Measurements from ENCODE around the gene TKFC. TPM values are rescaled to one million over a fixed set of nuclear protein-coding genes. Genes with fewer than 3 reads are reported as not detected.

TKFC gene
- total and polyA plus RNA-seq, 4 donors, result 15.7 to 134 (median 53.4) TPM

DNA sequence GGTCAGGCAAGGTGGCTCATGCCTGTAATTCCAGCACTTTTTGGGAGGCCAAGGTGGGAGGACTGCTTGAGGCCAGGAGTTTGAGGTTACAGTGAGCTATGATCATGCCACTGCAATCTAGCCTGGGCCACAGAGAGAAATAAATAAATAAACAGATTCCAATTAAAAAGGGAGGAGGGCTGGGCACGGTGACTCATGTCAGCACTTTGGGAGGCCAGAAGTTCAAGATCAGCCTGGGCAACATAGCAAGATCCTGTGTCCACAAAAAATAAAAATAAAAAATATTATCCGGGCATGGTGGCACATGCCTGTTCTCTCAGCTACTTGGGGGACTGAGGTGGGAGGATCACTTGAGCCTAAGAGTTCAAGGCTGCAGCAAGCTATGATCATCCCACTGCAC is 21.2 kb downstream of the TKFC start:
- H3K4me1 ChIP-seq (ENCODE audit: control insufficient read depth in 4 of 4, insufficient read depth in 4 of 4, low read length in 3 of 4), result peaks cover 0 to 11% (median 3%) of the 10 kb centered on the region in 4 donors
- H3K9ac ChIP-seq (ENCODE audit: low read depth in 1 of 2, low read length in 2 of 2), result no peak overlapping the region
- H3K4me3 ChIP-seq (ENCODE audit: low read depth in 1 of 3, low read length in 3 of 3), result no peak overlapping the region
- no peaks in the 10 kb centered on the region for H3K27me3 ChIP-seq (ENCODE audit: control insufficient read depth in 4 of 4, insufficient read depth in 4 of 4, low read length in 3 of 4)
- DNase-seq (ENCODE audit: low spot score), result no peak
- H3K9me3 ChIP-seq (ENCODE audit: control insufficient read depth in 4 of 4, low read length in 3 of 4), result no peaks in the 10 kb centered on the region
- TF ChIP-seq NR2F2 (IDR thresholded peaks at IDR 0.05), result no peak
- no peak for TF ChIP-seq RXRA (IDR thresholded peaks at IDR 0.05)
- no peak for TF ChIP-seq JUND (IDR thresholded peaks at IDR 0.05)
- TF ChIP-seq, protein P1, sequence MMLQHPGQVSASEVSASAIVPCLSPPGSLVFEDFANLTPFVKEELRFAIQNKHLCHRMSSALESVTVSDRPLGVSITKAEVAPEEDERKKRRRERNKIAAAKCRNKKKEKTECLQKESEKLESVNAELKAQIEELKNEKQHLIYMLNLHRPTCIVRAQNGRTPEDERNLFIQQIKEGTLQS (IDR thresholded peaks at IDR 0.05), result no peak
- TF ChIP-seq MAX (IDR thresholded peaks at IDR 0.05), result no peak
- TF ChIP-seq HNF4G (IDR thresholded peaks at IDR 0.05), result no peak
- TF ChIP-seq FOXA1 (IDR thresholded peaks at IDR 0.05), result no peak
- no peak for TF ChIP-seq FOXA2 (IDR thresholded peaks at IDR 0.05)
- TF ChIP-seq GABPA (IDR thresholded peaks at IDR 0.05 in 1 of 2, conservative IDR thresholded peaks at IDR 0.05 in 1 of 2), result no peak
- TF ChIP-seq, protein P2, sequence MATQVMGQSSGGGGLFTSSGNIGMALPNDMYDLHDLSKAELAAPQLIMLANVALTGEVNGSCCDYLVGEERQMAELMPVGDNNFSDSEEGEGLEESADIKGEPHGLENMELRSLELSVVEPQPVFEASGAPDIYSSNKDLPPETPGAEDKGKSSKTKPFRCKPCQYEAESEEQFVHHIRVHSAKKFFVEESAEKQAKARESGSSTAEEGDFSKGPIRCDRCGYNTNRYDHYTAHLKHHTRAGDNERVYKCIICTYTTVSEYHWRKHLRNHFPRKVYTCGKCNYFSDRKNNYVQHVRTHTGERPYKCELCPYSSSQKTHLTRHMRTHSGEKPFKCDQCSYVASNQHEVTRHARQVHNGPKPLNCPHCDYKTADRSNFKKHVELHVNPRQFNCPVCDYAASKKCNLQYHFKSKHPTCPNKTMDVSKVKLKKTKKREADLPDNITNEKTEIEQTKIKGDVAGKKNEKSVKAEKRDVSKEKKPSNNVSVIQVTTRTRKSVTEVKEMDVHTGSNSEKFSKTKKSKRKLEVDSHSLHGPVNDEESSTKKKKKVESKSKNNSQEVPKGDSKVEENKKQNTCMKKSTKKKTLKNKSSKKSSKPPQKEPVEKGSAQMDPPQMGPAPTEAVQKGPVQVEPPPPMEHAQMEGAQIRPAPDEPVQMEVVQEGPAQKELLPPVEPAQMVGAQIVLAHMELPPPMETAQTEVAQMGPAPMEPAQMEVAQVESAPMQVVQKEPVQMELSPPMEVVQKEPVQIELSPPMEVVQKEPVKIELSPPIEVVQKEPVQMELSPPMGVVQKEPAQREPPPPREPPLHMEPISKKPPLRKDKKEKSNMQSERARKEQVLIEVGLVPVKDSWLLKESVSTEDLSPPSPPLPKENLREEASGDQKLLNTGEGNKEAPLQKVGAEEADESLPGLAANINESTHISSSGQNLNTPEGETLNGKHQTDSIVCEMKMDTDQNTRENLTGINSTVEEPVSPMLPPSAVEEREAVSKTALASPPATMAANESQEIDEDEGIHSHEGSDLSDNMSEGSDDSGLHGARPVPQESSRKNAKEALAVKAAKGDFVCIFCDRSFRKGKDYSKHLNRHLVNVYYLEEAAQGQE (IDR thresholded peaks at IDR 0.05), result no peak
- TF ChIP-seq TAF1 (conservative IDR thresholded peaks at IDR 0.05), result no peak
- peak overlapping the region in 1 of 2 donors; percentile 19 for H3K27ac ChIP-seq (ENCODE audit: low read depth in 1 of 2, low read length in 2 of 2)
- H3K36me3 ChIP-seq (ENCODE audit: control insufficient read depth in 4 of 4, insufficient read depth in 3 of 4, low read depth in 1 of 4, low read length in 3 of 4), result peaks cover 3 to 11% (median 7%) of the 10 kb centered on the region in 4 donors
- 90% methylated on average over 2 of the region's 2 CpGs for WGBS

GRCh38 chr11:61356706-61357105 is 23.7 kb downstream of the TKFC start:
- H3K27me3 ChIP-seq (ENCODE audit: control insufficient read depth in 4 of 4, insufficient read depth in 4 of 4, low read length in 3 of 4), result no peaks in the 10 kb centered on the region
- no peaks in the 10 kb centered on the region for H3K9me3 ChIP-seq (ENCODE audit: control insufficient read depth in 4 of 4, low read length in 3 of 4)
- no peak for DNase-seq (ENCODE audit: low spot score)
- H3K36me3 ChIP-seq (ENCODE audit: control insufficient read depth in 4 of 4, insufficient read depth in 3 of 4, low read depth in 1 of 4, low read length in 3 of 4), result peaks cover 0 to 3% (median 0%) of the 10 kb centered on the region in 4 donors
- H3K4me3 ChIP-seq (ENCODE audit: low read depth in 1 of 3, low read length in 3 of 3), result no peak overlapping the region
- no peak overlapping the region for H3K27ac ChIP-seq (ENCODE audit: low read depth in 1 of 2, low read length in 2 of 2)
- TF ChIP-seq MAX (IDR thresholded peaks at IDR 0.05) (no peak), EGR1 (IDR thresholded peaks at IDR 0.05; ENCODE audit: low read depth in 2 of 2) (no peak), YY1 (IDR thresholded peaks at IDR 0.05) (no peak), TAF1 (conservative IDR thresholded peaks at IDR 0.05) (no peak), HNF4A (conservative IDR thresholded peaks at IDR 0.05) (no peak), NR2F2 (IDR thresholded peaks at IDR 0.05) (no peak), FOXA1 (IDR thresholded peaks at IDR 0.05) (no peak), GABPA (IDR thresholded peaks at IDR 0.05 in 1 of 2, conservative IDR thresholded peaks at IDR 0.05 in 1 of 2) (no peak), JUND (IDR thresholded peaks at IDR 0.05) (no peak)
- TF ChIP-seq, protein P1 (IDR thresholded peaks at IDR 0.05), result no peak
- TF ChIP-seq, protein P2 (IDR thresholded peaks at IDR 0.05), result no peak
- H3K4me1 ChIP-seq (ENCODE audit: control insufficient read depth in 4 of 4, insufficient read depth in 4 of 4, low read length in 3 of 4), result peaks cover 2 to 19% (median 10%) of the 10 kb centered on the region in 4 donors
- no peak overlapping the region for H3K9ac ChIP-seq (ENCODE audit: low read depth in 1 of 2, low read length in 2 of 2)
- 92% methylated on average over 4 of the region's 4 CpGs for WGBS
